ENCODE measurements around the gene SMIM22.

DNA sequence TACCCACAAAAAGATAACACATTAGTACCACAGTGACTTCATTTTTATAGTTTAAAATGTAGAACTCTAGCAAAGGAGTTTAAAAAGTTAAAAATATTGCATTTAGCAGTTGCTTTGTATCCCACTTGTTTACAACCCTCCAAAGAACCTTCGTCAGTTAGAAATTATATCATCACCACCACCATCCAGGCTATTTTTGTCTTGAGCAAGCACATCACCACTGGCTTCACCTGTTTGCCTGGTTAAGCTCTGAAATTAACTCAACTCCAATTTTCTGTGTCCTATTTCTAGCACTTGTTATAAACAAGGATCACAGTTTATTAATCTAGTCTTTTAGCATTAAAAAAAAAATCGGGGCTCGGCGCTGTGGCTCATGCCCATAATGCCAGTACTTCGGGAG lies 45.8 kb downstream of the SMIM22 start:
- TF ChIP-seq POLR2A (IDR thresholded peaks at IDR 0.05), result no peak
- TF ChIP-seq, protein P1, sequence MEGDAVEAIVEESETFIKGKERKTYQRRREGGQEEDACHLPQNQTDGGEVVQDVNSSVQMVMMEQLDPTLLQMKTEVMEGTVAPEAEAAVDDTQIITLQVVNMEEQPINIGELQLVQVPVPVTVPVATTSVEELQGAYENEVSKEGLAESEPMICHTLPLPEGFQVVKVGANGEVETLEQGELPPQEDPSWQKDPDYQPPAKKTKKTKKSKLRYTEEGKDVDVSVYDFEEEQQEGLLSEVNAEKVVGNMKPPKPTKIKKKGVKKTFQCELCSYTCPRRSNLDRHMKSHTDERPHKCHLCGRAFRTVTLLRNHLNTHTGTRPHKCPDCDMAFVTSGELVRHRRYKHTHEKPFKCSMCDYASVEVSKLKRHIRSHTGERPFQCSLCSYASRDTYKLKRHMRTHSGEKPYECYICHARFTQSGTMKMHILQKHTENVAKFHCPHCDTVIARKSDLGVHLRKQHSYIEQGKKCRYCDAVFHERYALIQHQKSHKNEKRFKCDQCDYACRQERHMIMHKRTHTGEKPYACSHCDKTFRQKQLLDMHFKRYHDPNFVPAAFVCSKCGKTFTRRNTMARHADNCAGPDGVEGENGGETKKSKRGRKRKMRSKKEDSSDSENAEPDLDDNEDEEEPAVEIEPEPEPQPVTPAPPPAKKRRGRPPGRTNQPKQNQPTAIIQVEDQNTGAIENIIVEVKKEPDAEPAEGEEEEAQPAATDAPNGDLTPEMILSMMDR (IDR thresholded peaks at IDR 0.05), result no peak
